Esophagus squamous epithelium (tissue), 5 donors: Measurements from ENCODE around the gene KLF11. TPM values are rescaled to one million over a fixed set of nuclear protein-coding genes. Genes with fewer than 3 reads are reported as not detected.
A peak's percentile ranks its signal among the peaks of the same experiment; 100 is the strongest.

ENCODE experiments used
- DNase-seq: peaks from one replicate; lab custom pipeline; 2025; lab: John Stamatoyannopoulos, UW
- H3K27ac ChIP-seq, 4 donors: fragments of 200-600 bp; sonication (generic); one replicate each; pipeline ENCODE4 v1.5.1; 2016 to 2019; ENCODE audit warnings: mild to moderate bottlenecking in 1 of 4
- H3K27me3 ChIP-seq, 4 donors: fragments of 200-600 bp; sonication (generic); 1 replicate in 3 of 4; 2 replicates in 1 of 4; pipeline versions ENCODE4 v1.5.1 to v1.6.0; 2017 to 2021; ENCODE audit warnings: antibody characterized with exemption in 1 of 4
- H3K36me3 ChIP-seq, 3 donors: fragments of 200-600 bp; sonication (generic); one replicate each; pipeline ENCODE4 v1.5.1; 2016 to 2019
- H3K4me1 ChIP-seq, 3 donors: fragments of 200-600 bp; sonication (generic); one replicate each; pipeline ENCODE4 v1.5.1; 2017 to 2019
- H3K4me3 ChIP-seq, 4 donors: fragments of 200-600 bp; sonication (generic); 1 replicate in 3 of 4; 2 replicates in 1 of 4; pipeline ENCODE4 v1.5.1; 2016 to 2019; ENCODE audit warnings: mild to moderate bottlenecking in 2 of 4, moderate library complexity in 1 of 4
- H3K9me3 ChIP-seq, 3 donors: fragments of 200-600 bp; sonication (generic); one replicate each; pipeline ENCODE4 v1.5.1; 2016 to 2019
- CTCF ChIP-seq, 6 experiments: fragments of 450-650 bp in 4 of 6; fragments of 200-600 bp in 2 of 6; sonication (generic) in 2 of 6; IDR thresholded peaks; one replicate each; pipeline ENCODE4 v1.5.1; 2016 to 2019; ENCODE audit warnings: antibody characterized with exemption in 6 of 6, mild to moderate bottlenecking in 4 of 6, moderate library complexity in 4 of 6
- POLR2A ChIP-seq, 4 donors: fragments of 450-650 bp; IDR thresholded peaks; one replicate each; pipeline ENCODE4 v1.6.1; 2017; ENCODE audit warnings: antibody characterized with exemption in 4 of 4, mild to moderate bottlenecking in 4 of 4, moderate library complexity in 3 of 4
- WGBS, 2 donors: methylation state at CpG; one replicate each; pipeline ENCODE4 v1.1.5; 2018; 5-methylcytosine and 5-hydroxymethylcytosine counted together
- intact Hi-C: fragments of 100-400 bp; cut with DNase I; formaldehyde crosslinking; loops from one replicate; pipeline ENCODE4 v1.15.0; 2022
- total RNA-seq, 4 donors: library from RNA; depleted of rRNA; stranded (reverse); fragments of >200 nt; gene quantifications; one replicate each; pipeline ENCODE4 v1.1.0, GENCODE V29; 2016
- donor health status: DM: yes; HTN: yes; CAD: no.

Gene KLF11
- total RNA-seq, 4 donors from 2014 or later: 2.2 to 13.2 (median 8.2) TPM

- H3K4me1 ChIP-seq: peaks cover 8 to 32% (median 17%) of the 10 kb centered on the region in 3 donors
- no peak for DNase-seq
- peak overlapping the region; percentile 44 to 73 (median 54) for H3K4me3 ChIP-seq
- H3K36me3 ChIP-seq: no peaks in the 10 kb centered on the region
- intact Hi-C loops: loop anchor here (10.0 kb wide), 1 partner anchor 355 kb away; no protein-coding TSS in a partner anchor
- 3 to 4% methylated on average over 10 to 12 of the region's 53 CpGs for WGBS, 2 donors
- no peak for TF ChIP-seq CTCF (IDR thresholded peaks at IDR 0.05)
- no peak for TF ChIP-seq POLR2A (IDR thresholded peaks at IDR 0.05)
- peak overlapping the region; percentile 49 to 89 (median 76) for H3K27ac ChIP-seq
- no peaks in the 10 kb centered on the region for H3K9me3 ChIP-seq
- H3K27me3 ChIP-seq: peaks cover 3 to 97% (median 10%) of the 10 kb centered on the region in 4 donors
Observed at GRCh38 chr2:10079266-10079869, 36.0 kb downstream of the KLF11 start.

GRCh38 chr2:10079870-10080535, 36.7 kb downstream of the KLF11 start, which contains the start of gene CYS1:
CYS1 (minus strand) TSS chr2:10080411; CDS start chr2:10080223, 188 bp downstream.
- Histone ChIP-seq H3K36me3 (no peaks in the 10 kb centered on the region), H3K4me1 (peaks cover 8 to 32% (median 17%) of the 10 kb centered on the region in 3 donors), H3K9me3 (no peaks in the 10 kb centered on the region), H3K4me3 (peak within 1 kb of the TSS; percentile 44 to 73 (median 54)), H3K27ac (peak within 1 kb of the TSS; percentile 49 to 89 (median 76)), H3K27me3 (peaks cover 3 to 99% (median 10%) of the 10 kb centered on the region in 4 donors)
- WGBS, 2 donors: 0% methylated on average over 2 of the region's 98 CpGs; no CpG with 5 or more reads in 1 of the 2 donors
- intact Hi-C loops: loop anchor here (10.0 kb wide), 1 partner anchor 355 kb away; no protein-coding TSS in a partner anchor
- no peak for DNase-seq
- TF ChIP-seq CTCF (IDR thresholded peaks at IDR 0.05): peak in 2 of 6 experiments; percentile 13 to 20
- TF ChIP-seq POLR2A (IDR thresholded peaks at IDR 0.05): no peak

DNA sequence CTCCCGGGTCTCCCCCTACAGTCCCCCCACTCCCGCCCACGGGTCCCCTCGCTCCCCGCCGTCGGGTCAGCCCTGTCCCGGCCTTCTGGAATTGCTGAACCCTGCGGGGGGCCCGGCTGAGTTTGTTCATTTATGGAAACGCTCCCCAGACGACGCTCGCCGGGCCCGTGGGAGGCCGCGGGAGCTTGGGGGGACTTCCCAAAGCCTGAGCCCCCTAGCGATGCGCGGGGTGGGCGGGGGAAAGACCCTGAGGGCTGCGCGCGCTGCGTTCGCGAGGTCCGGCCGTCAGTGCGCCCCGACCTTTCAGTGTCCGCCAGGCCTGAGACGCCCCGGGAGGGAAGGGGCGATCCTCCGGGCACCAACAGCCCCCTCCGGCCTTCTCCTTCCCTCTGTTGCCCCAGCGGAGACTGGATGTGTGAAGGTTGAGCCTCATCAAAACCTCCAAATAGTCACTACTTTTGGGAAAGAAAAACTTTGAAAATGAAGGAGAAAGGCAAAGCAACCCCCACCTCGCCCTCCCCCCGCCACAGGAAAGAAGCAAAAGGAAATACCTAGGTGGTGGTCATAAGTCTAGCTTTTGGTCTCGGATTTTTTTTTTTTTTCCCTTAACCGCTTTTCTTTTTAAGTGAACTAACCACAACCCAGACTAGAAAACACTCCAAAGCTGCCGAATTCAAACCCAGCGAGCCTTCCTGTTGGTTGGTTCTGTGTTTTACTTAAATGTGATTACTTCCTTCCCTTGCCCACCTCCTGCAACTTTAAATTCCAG, 37.4 kb downstream of the KLF11 start:
- peak overlapping the region; percentile 44 to 73 (median 54) for H3K4me3 ChIP-seq

DNA sequence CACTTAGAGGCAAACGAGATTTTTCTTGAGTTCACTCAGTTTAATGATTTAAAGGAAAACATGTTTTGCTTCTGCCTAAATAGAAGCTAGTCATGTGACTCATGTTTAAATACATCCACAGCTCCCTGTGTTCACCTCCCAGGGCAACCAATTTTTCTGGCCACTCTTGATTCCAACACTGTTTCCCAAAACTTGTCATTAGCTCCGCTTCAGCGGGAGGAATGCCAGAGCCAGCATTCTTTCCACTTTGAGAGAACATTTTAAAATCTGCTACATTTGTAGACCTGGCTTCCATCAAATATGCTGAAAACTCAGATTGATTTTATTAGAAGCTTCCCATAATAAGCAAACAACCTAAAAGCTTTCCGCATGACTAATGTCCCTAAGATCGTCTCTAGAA, 39.7 kb downstream of the KLF11 start:
- peaks cover 8 to 32% (median 17%) of the 10 kb centered on the region in 3 donors for H3K4me1 ChIP-seq
- H3K27ac ChIP-seq: no peak overlapping the region
- DNase-seq: no peak
- H3K27me3 ChIP-seq: peaks cover 3 to 80% (median 10%) of the 10 kb centered on the region in 4 donors
- no peak overlapping the region for H3K4me3 ChIP-seq
- 46 to 62% methylated on average over 5 of the region's 5 CpGs for WGBS, 2 donors
- H3K36me3 ChIP-seq: no peaks in the 10 kb centered on the region
- TF ChIP-seq POLR2A (IDR thresholded peaks at IDR 0.05) (no peak), CTCF (IDR thresholded peaks at IDR 0.05) (no peak)
- H3K9me3 ChIP-seq: no peaks in the 10 kb centered on the region
- intact Hi-C loops: no loop called here

More for the DNA sequence above, 37.4 kb downstream of the KLF11 start:
- no peak for DNase-seq
- H3K4me1 ChIP-seq: peaks cover 8 to 32% (median 17%) of the 10 kb centered on the region in 3 donors
- H3K36me3 ChIP-seq: no peaks in the 10 kb centered on the region
- intact Hi-C loops: no loop called here
- WGBS, 2 donors: 23 to 28% methylated on average over 15 to 16 of the region's 45 CpGs
- no peak for TF ChIP-seq POLR2A (IDR thresholded peaks at IDR 0.05)
- TF ChIP-seq CTCF (IDR thresholded peaks at IDR 0.05): no peak
- no peaks in the 10 kb centered on the region for H3K9me3 ChIP-seq
- H3K27me3 ChIP-seq: peaks cover 3 to 98% (median 10%) of the 10 kb centered on the region in 4 donors
- H3K27ac ChIP-seq: peak overlapping the region in 2 of 4 donors; percentile 83 to 89
